Measurements from ENCODE around the gene KLF15. TPM values are rescaled to one million over a fixed set of nuclear protein-coding genes. Genes with fewer than 3 reads are reported as not detected.
"Not testable (repeated sequence)": the region's sequence is repeated elsewhere in the genome, so short reads cannot be mapped to it uniquely, and the experiment has no call there.

KLF15 gene
- total RNA-seq, 2 experiments from 2014 or later = 0.11 to 0.22 TPM

GRCh38 chr3:126342211-126342610, 15.0 kb downstream of the KLF15 start:
- no peak overlapping the region for H3K4me3 Mint-ChIP-seq
- H3K9me3 Mint-ChIP-seq = no peaks in the 10 kb centered on the region
- no peaks in the 10 kb centered on the region for H3K36me3 Mint-ChIP-seq
- ATAC-seq (ENCODE audit: low read depth) (no peak), DNase-seq (no peak)
- no peaks in the 10 kb centered on the region for H3K4me1 Mint-ChIP-seq
- POLR2A ChIA-PET = no interaction called here
- no peak overlapping the region for H3K27ac Mint-ChIP-seq
- no peaks in the 10 kb centered on the region for H3K27me3 Mint-ChIP-seq

GRCh38 chr3:126341755-126342150, 15.5 kb downstream of the KLF15 start:
- H3K4me1 Mint-ChIP-seq = no peaks in the 10 kb centered on the region
- no peaks in the 10 kb centered on the region for H3K9me3 Mint-ChIP-seq
- ATAC-seq (ENCODE audit: low read depth) = no peak
- H3K4me3 Mint-ChIP-seq = no peak overlapping the region
- H3K27me3 Mint-ChIP-seq = no peaks in the 10 kb centered on the region
- no peaks in the 10 kb centered on the region for H3K36me3 Mint-ChIP-seq
- POLR2A ChIA-PET = no interaction called here
- H3K27ac Mint-ChIP-seq = no peak overlapping the region
- no peak for DNase-seq

- no peak for ATAC-seq (ENCODE audit: low read depth)
- POLR2A ChIA-PET = no interaction called here
- Mint-ChIP-seq H3K4me3 (no peak overlapping the region), H3K27ac (no peak overlapping the region), H3K4me1 (no peaks in the 10 kb centered on the region), H3K27me3 (no peaks in the 10 kb centered on the region), H3K9me3 (no peaks in the 10 kb centered on the region), H3K36me3 (no peaks in the 10 kb centered on the region)
- peak; percentile 11 for DNase-seq
These were observed 16.1 kb downstream of the KLF15 start for GRCh38 chr3:126340943-126341754.

GRCh38 chr3:126340596-126340942, 16.6 kb downstream of the KLF15 start:
- POLR2A ChIA-PET = no interaction called here
- H3K27ac Mint-ChIP-seq = no peak overlapping the region
- no peaks in the 10 kb centered on the region for H3K4me1 Mint-ChIP-seq
- H3K36me3 Mint-ChIP-seq = no peaks in the 10 kb centered on the region
- ATAC-seq (ENCODE audit: low read depth) (no peak), DNase-seq (peak; percentile 7)
- H3K9me3 Mint-ChIP-seq = no peaks in the 10 kb centered on the region
- H3K4me3 Mint-ChIP-seq = no peak overlapping the region
- no peaks in the 10 kb centered on the region for H3K27me3 Mint-ChIP-seq

- POLR2A ChIA-PET = no interaction called here
- no peaks in the 10 kb centered on the region for H3K36me3 Mint-ChIP-seq
- ATAC-seq (ENCODE audit: low read depth) (no peak), DNase-seq (peak; percentile 3)
- H3K4me1 Mint-ChIP-seq = no peaks in the 10 kb centered on the region
- no peak overlapping the region for H3K27ac Mint-ChIP-seq
- no peaks in the 10 kb centered on the region for H3K27me3 Mint-ChIP-seq
- H3K4me3 Mint-ChIP-seq = no peak overlapping the region
- H3K9me3 Mint-ChIP-seq = no peaks in the 10 kb centered on the region
These were observed 17.1 kb downstream of the KLF15 start for GRCh38 chr3:126340081-126340511.

DNA sequence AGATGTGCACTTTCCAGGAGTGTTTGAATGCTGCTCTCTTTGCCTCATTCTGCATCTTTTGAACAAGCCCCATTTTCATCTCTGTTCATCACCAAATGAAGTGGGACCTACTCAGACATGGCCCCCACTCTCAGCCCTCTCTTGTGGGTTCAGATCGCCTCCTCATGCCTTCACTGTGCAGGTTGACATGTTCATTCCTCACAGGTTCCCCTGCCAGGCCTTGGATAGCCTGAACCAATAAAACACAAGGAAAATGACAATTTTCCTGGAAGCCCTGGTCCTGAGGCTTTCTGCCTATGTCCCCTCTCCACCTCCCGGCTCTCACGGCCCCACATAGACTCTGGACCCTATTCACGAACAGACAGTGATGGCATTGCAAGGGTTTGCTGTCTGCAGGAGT, 17.7 kb downstream of the KLF15 start:
- Mint-ChIP-seq H3K27me3 (no peaks in the 10 kb centered on the region), H3K4me3 (no peak overlapping the region), H3K27ac (no peak overlapping the region), H3K36me3 (no peaks in the 10 kb centered on the region), H3K4me1 (no peaks in the 10 kb centered on the region), H3K9me3 (no peaks in the 10 kb centered on the region)
- DNase-seq (peak; percentile 3), ATAC-seq (ENCODE audit: low read depth) (no peak)
- POLR2A ChIA-PET = no interaction called here

GRCh38 chr3:126338790-126339288, 18.4 kb downstream of the KLF15 start:
- ATAC-seq (ENCODE audit: low read depth) (no peak), DNase-seq (peak; percentile 16)
- no peaks in the 10 kb centered on the region for H3K36me3 Mint-ChIP-seq
- no peaks in the 10 kb centered on the region for H3K9me3 Mint-ChIP-seq
- no peaks in the 10 kb centered on the region for H3K4me1 Mint-ChIP-seq
- POLR2A ChIA-PET = no interaction called here
- H3K4me3 Mint-ChIP-seq = no peak overlapping the region
- no peak overlapping the region for H3K27ac Mint-ChIP-seq
- H3K27me3 Mint-ChIP-seq = no peaks in the 10 kb centered on the region

GRCh38 chr3:126337980-126338651, 19.1 kb downstream of the KLF15 start:
- no peak for DNase-seq
- H3K27me3 Mint-ChIP-seq = no peaks in the 10 kb centered on the region

GRCh38 chr3:126331812-126332336, 25.3 kb downstream of the KLF15 start:
- H3K4me3 Mint-ChIP-seq; DNase-seq; H3K27me3 Mint-ChIP-seq; POLR2A ChIA-PET; H3K36me3 Mint-ChIP-seq; H3K4me1 Mint-ChIP-seq; ATAC-seq (ENCODE audit: low read depth); H3K27ac Mint-ChIP-seq: not testable (repeated sequence)
- peaks cover 17% of the 10 kb centered on the region for H3K9me3 Mint-ChIP-seq

More at GRCh38 chr3:126337980-126338651, 19.1 kb downstream of the KLF15 start:
- Mint-ChIP-seq H3K4me3 (no peak overlapping the region), H3K27ac (no peak overlapping the region), H3K9me3 (no peaks in the 10 kb centered on the region), H3K4me1 (no peaks in the 10 kb centered on the region), H3K36me3 (no peaks in the 10 kb centered on the region)
- no peak for ATAC-seq (ENCODE audit: low read depth)
- POLR2A ChIA-PET = no interaction called here

GRCh38 chr3:126329927-126330725, 27.1 kb downstream of the KLF15 start:
- Mint-ChIP-seq H3K36me3 (no peaks in the 10 kb centered on the region), H3K27me3 (no peaks in the 10 kb centered on the region), H3K4me3 (no peak overlapping the region), H3K9me3 (peaks cover 19% of the 10 kb centered on the region), H3K4me1 (no peaks in the 10 kb centered on the region), H3K27ac (no peak overlapping the region)
- ATAC-seq (ENCODE audit: low read depth) = no peak
- no peak for DNase-seq
- POLR2A ChIA-PET = no interaction called here

GRCh38 chr3:126326629-126327028, 30.6 kb downstream of the KLF15 start:
- no peak overlapping the region for H3K4me3 Mint-ChIP-seq
- no peak for ATAC-seq (ENCODE audit: low read depth)
- peaks cover 2% of the 10 kb centered on the region for H3K27me3 Mint-ChIP-seq
- peaks cover 19% of the 10 kb centered on the region for H3K9me3 Mint-ChIP-seq
- H3K36me3 Mint-ChIP-seq = no peaks in the 10 kb centered on the region
- H3K27ac Mint-ChIP-seq = no peak overlapping the region
- POLR2A ChIA-PET = no interaction called here
- H3K4me1 Mint-ChIP-seq = no peaks in the 10 kb centered on the region
- DNase-seq = no peak

GRCh38 chr3:126322181-126322967, 34.8 kb downstream of the KLF15 start:
- H3K27me3 Mint-ChIP-seq = peaks cover 2% of the 10 kb centered on the region
- peaks cover 3% of the 10 kb centered on the region for H3K9me3 Mint-ChIP-seq
- POLR2A ChIA-PET = no interaction called here
- ATAC-seq (ENCODE audit: low read depth) (no peak), DNase-seq (no peak)
- H3K36me3 Mint-ChIP-seq = no peaks in the 10 kb centered on the region
- H3K4me3 Mint-ChIP-seq = no peak overlapping the region
- no peak overlapping the region for H3K27ac Mint-ChIP-seq
- H3K4me1 Mint-ChIP-seq = no peaks in the 10 kb centered on the region

DNA sequence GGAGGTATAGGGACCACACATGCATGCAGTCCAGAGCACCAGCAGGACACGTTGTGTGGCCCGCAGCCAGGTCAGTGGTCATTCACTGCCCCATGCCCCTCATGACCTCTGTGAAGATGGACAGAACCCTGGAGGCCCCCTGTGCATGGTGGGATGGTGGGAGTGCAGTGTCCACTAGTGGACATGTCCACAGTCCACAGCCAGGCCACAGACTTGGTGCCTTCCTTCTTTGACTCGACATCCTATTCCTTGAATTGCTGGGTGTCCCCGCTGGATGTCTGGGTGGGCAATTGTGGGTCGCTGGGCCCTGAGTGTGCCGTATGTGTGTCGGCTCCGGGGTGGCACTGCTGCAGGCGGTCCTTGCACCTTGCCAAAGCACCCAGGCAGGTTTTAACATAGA, 35.7 kb downstream of the KLF15 start:
- DNase-seq (peak; percentile 10), ATAC-seq (ENCODE audit: low read depth) (no peak)
- H3K27me3 Mint-ChIP-seq = peaks cover 2% of the 10 kb centered on the region
- POLR2A ChIA-PET = no interaction called here
- H3K36me3 Mint-ChIP-seq = no peaks in the 10 kb centered on the region
- H3K4me1 Mint-ChIP-seq = no peaks in the 10 kb centered on the region
- no peak overlapping the region for H3K4me3 Mint-ChIP-seq
- peaks cover 1% of the 10 kb centered on the region for H3K9me3 Mint-ChIP-seq
- H3K27ac Mint-ChIP-seq = no peak overlapping the region
